Cerebellar nuclear complex (tissue), 1 donor: Measurements from ENCODE around the gene GRK5.

ENCODE experiments used
- DNase-seq, 2 experiments: peaks; one replicate each; lab custom pipeline; 2025; lab: John Stamatoyannopoulos, UW

GRK5 gene

GRCh38 chr10:119341459-119342301 is 134.3 kb downstream of the GRK5 start:
- DNase-seq, result no peak

DNA sequence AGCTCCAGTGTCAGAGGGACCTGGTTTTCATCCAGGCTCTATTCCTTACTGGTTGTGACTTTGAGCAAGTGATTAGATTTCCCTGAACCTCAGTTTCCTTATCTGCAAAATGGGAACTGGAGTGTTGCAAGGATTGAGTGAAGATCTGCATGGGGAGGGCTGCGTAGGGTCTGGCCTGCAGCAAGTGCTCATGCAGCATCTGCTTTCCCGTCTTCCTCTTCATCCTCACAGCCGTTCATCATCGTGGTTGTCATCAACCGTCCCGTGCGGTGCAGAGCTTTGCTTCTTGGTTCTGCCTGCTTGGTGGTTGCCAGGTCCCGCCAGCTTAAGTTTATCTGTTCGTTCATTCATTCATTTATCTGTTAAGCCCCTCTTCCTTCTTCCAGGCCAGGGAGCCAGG is 135.0 kb downstream of the GRK5 start:
- no peak for DNase-seq

GRCh38 chr10:119343011-119343601 is 135.7 kb downstream of the GRK5 start:
- DNase-seq, result no peak

DNA sequence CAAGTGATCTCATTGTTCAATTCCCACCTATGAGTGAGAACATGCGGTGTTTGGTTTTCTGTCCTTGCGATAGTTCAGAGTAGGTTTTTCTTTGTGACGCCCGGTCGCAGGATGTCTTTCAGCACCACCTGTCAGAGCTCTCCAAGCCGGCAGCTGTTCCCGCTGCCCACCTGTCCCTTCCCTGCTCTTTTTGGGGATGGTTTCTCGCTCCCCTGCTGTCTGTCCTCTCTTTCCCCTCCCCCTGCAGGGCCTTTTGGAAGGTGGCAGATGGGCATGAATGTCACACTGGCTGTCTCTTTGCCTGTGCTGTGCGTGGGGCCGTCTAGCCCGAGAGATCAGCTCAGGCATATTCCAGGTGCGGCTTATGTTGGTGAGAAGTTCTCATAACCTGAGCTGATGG is 137.0 kb downstream of the GRK5 start:
- DNase-seq, result no peak

- DNase-seq, result no peak
These were observed 138.9 kb downstream of the GRK5 start for GRCh38 chr10:119346095-119346832.

DNA sequence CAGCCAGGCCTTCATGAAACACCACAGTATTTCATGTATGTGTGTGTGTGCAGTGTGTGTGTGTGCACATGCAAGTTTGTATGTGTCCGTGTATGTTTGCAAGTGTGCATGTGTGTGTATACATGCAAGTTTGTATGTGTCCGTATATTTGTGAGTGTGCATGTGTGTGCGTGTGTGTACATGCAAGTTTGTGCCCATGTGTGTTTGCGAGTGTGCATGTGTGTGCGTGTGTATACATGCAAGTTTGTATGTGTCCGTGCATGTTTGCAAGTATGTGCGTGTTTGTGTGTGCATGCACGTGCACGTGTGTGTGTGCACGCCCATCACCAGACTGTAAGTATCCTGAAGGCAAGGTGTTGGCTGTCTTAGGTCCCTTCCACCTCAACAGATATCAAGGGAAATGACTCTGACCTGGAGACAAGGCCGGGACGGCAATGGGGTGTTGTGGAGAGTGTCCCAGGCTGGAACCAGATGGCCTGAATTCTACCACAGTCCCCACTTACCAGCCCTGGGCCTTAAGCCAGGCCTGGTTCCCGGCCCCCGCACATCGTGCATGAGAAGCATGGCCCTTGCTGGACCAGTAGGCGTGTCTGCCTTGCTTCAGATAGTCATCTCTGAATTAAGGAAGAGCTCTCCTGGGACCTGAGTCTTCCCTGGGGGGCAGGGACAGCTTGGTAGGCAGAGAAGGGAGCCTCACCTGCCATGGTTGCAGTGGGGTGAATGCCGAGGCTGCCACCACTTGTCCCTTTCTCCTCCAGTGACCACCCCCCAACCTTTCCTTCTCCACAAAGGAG is 140.0 kb downstream of the GRK5 start:
- no peak for DNase-seq

- DNase-seq, result no peak
These were observed 140.7 kb downstream of the GRK5 start for GRCh38 chr10:119348106-119348505.

DNA sequence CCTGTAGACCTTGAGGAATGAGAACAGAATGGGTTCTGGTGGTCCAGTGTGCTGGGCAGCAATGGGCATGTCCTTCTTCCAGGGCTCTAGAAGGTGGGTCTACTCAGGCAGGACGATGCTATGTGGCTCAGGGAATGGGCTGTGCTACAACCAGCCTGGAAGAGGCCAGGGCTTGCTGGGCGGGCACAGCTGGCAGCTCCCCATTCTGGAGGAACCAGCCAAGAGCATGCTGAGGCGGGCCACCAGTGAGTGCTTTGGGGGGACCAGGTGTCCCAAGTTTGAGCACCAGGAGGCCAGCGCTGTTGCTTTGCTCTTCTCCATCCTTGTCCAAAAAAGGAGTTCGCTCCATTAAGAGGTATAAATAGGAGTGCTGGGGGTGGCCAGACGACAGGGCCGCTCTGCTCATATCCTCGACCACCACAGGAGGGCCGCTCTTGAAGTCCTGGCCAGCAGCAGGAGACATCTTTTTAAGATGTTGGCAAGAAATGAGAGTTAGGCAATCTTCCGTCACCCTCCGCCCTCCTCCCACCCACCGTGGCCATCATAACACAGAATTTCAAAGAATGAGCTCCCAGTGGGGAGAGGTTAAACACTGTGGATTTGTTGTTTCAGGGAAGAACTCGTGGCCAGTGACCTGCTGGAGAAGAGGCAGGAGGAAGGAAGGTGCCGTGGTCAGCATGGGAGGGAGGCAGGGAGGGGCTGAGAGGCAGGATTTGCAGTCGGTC is 141.3 kb downstream of the GRK5 start:
- DNase-seq, result no peak

DNA sequence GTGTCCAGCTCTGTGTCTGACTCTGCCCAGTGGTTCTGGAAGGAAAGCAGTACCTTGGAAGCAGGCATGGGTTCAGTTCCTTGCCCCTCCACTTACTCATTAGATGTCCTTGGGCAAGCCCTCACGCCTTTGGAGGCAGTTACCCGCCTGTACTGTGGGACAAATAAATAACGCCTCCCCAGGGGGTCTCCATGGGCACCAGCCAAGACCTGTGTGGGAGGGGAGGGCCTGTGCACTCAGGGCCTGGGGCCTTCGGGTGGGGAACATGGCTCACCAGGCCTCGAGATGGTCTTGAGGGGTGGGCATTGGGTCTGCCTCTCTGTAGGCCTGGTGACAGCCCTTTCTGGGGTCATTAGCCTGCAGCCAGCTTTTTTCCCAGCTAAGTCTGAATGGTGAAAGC is 142.0 kb downstream of the GRK5 start:
- DNase-seq, result no peak

DNA sequence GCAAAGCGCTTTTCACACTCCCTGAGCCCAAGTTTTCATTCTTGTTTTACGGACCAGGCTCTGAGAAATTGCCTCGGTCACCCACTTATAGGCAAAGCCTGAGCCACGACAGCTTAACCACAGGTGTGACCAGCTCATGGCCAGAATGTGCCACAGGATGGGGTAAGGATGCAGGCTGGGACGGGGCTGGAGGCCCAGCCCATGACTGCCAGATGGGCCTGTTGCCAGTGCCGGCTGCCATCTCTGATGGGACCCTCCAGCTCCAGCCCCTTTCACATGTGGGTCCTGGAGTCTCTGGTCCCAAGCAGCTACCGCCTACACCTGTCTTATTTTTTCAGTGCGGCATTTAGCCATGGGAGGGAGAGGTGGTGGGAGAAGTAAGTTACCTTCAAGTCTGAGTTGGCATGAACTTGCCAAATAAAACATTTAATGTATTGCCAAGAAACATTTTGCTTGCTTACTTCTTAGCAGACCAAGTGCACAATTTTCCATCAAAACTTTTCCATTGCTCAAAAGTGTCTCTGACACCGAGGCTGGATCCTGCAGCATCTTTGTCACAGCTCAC is 142.6 kb downstream of the GRK5 start:
- no peak for DNase-seq

DNA sequence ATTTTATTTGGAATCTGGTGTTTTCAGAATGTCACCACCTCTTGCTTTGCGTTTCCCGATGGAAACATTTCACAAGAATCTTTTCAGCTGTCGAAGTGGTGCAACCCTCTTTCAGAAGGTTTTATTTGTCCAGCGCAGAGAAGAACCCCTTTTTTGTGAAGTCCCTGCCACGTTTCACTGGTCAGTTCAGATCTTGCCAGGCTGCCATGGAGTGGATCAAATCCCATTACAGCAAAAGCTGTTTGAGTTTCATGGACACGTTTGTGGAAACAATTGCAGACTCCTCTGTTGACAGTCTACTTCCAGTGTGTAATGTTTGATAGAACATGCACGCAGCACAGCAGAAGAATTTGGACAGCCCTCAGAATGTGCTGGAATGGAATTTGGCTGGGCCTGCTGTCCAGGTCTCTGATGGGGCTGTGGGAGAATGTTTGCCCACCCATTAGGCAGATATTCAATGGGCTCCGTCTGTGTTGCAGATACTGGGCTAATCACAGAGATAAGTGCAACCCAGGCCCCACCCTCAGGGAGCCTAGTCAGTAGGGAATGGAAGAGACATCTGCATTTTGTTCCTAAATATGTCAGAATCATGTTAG is 143.2 kb downstream of the GRK5 start:
- DNase-seq, result no peak

- no peak for DNase-seq
These were observed 143.8 kb downstream of the GRK5 start for GRCh38 chr10:119351189-119351588.

DNA sequence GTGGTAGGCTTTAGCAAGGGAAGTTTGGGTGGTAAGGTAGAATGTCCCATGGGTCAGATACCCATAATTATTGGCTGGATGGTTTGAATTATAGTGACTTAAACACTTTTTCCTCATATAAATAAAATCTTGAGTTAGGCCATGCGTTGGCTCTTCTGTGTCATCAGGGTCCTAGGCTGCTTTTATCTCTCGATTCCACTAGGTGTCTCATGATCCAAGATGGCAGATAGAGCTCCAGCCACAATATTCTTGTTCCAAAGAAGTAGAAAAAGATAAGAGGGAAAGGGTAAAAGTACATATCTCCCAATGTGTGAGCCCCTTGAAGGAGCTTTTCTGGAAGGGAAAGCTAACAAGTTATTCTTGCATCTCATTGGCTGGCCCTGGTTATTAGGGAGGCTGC is 144.7 kb downstream of the GRK5 start:
- DNase-seq, result no peak

- DNase-seq, result no peak
These were observed 145.4 kb downstream of the GRK5 start for GRCh38 chr10:119352807-119353206.

GRCh38 chr10:119353421-119353820 is 146.1 kb downstream of the GRK5 start:
- no peak for DNase-seq

GRCh38 chr10:119355930-119356329 is 148.6 kb downstream of the GRK5 start:
- no peak for DNase-seq

GRCh38 chr10:119357412-119358151 is 150.2 kb downstream of the GRK5 start:
- no peak for DNase-seq

DNA sequence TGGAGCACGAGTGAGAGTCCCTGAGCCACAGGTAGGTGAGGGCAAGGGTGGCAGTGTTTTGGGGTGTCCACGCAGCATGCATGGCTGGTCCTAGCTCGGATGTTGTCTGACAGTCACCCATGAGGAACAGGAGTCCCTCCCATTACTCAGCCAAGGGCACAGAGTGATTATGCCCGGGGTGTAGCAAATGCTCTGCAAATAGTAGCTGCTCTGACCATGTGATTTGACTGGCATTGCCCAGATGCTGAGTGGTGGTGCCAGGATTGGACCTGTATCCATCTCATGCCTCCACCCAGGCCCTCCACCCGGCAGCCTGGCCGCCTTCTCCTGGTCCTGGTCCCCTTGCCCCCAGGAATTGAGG is 150.8 kb downstream of the GRK5 start:
- no peak for DNase-seq

- no peak for DNase-seq
These were observed 151.2 kb downstream of the GRK5 start for GRCh38 chr10:119358567-119358966.

GRCh38 chr10:119359025-119359424 is 151.7 kb downstream of the GRK5 start:
- DNase-seq, result no peak
